OCI-LY7 (cell line): Measurements from ENCODE around the gene TTC7B.

Experiments
- CTCF ChIP-seq: fragments of 200-600 bp; sonication (generic); conservative IDR thresholded peaks from 2 replicates; pipeline ENCODE4 v1.5.1; 2014; ENCODE audit warnings: mild to moderate bottlenecking, antibody characterized with exemption, low read length, moderate library complexity, mixed read lengths
- EZH2phosphoT487 ChIP-seq: fragments of 200-600 bp; sonication (generic); IDR thresholded peaks from 2 replicates; pipeline ENCODE4 v1.6.1; 2018; ENCODE audit warnings: low read depth, borderline replicate concordance, mild to moderate bottlenecking, mixed run types, antibody characterized with exemption, low read length, moderate library complexity, mixed read lengths

GRCh38 chr14:90836692-90837063, 20.4 kb upstream of the TTC7B start:
- no peak for TF ChIP-seq CTCF
- TF ChIP-seq EZH2phosphoT487 = no peak
